GM12892 (cell line): ENCODE data around the gene TREML2.

Experiments used
- POLR2A ChIP-seq: IDR thresholded peaks from 2 replicates; pipeline ENCODE4 v1.6.1; 2011; ENCODE audit warnings: low read depth, low read length, control low read depth
- POLR2AphosphoS5 ChIP-seq: IDR thresholded peaks from 2 replicates; pipeline ENCODE4 v1.6.1; 2011; ENCODE audit warnings: low read depth, low read length, control low read depth
- TAF1 ChIP-seq: IDR thresholded peaks from 2 replicates; pipeline ENCODE4 v1.6.1; 2011; ENCODE audit warnings: low read depth, mild to moderate bottlenecking, control low read depth, low read length, borderline replicate concordance

DNA sequence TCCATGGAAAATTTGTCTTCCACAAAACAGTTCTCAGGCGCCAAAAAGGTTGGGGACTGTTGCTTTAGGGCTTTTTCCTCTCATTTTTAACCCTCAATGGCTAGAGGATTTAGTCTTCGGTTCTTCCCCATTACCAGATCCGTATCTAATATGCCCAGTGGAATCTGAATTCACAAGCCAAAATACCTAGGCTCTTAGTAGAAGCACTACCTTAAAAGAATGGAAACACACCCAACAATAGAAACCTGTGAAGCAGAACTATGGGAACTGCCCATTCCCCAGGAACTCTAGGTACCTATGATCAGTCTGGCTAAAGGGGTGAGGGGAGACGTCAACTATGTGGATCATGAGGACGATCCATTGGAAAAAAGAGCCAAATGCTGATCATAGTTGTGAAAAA, 30.3 kb upstream of the TREML2 start:
- no peak for TF ChIP-seq POLR2AphosphoS5
- no peak for TF ChIP-seq POLR2A
- TF ChIP-seq TAF1, result no peak
